Measurements from ENCODE around the gene KANSL1.

Gene KANSL1

GRCh38 chr17:46000292-46000691 is 192.9 kb downstream of the KANSL1 start:
- ATAC-seq = no peak
- no peak for TF ChIP-seq ISL1 (CRISPR knock-in tag; IDR thresholded peaks at IDR 0.05)
- TF ChIP-seq TOX (CRISPR knock-in tag; IDR thresholded peaks at IDR 0.05; ENCODE audit: borderline replicate concordance) = no peak
- TF ChIP-seq ZNF8 (CRISPR knock-in tag; IDR thresholded peaks at IDR 0.05) = no peak
- no peak for TF ChIP-seq ZNF70 (CRISPR knock-in tag; IDR thresholded peaks at IDR 0.05)
- TF ChIP-seq ZNF565 (CRISPR knock-in tag; conservative IDR thresholded peaks at IDR 0.05; ENCODE audit: low read depth) = no peak
- no peak for TF ChIP-seq ZC3H10 (CRISPR knock-in tag; IDR thresholded peaks at IDR 0.05)
- no peak for TF ChIP-seq ESRRG (CRISPR knock-in tag; IDR thresholded peaks at IDR 0.05)

- no peak for ATAC-seq
- no peak for TF ChIP-seq CREB5 (CRISPR knock-in tag; IDR thresholded peaks at IDR 0.05; ENCODE audit: low read depth)
These were observed 193.3 kb downstream of the KANSL1 start for GRCh38 chr17:45999900-46000290.

- TF ChIP-seq ARNTL (CRISPR knock-in tag; IDR thresholded peaks at IDR 0.05; ENCODE audit: borderline replicate concordance, low read depth) = no peak
- no peak for ATAC-seq
These were observed 194.0 kb downstream of the KANSL1 start, which contains the start of gene STH for GRCh38 chr17:45998987-45999899. Gene STH (plus strand): TSS chr17:45999250. CDS start chr17:45999280, 30 bp downstream.

GRCh38 chr17:45997624-45998023 is 195.6 kb downstream of the KANSL1 start:
- ATAC-seq = no peak
- TF ChIP-seq BACH2 (CRISPR knock-in tag; IDR thresholded peaks at IDR 0.05; ENCODE audit: borderline replicate concordance) (no peak), ZFP3 (CRISPR knock-in tag; IDR thresholded peaks at IDR 0.05) (no peak), CREB5 (CRISPR knock-in tag; IDR thresholded peaks at IDR 0.05; ENCODE audit: low read depth) (no peak), TCF4 (CRISPR knock-in tag; IDR thresholded peaks at IDR 0.05; ENCODE audit: borderline replicate concordance) (no peak), GLIS3 (CRISPR knock-in tag; IDR thresholded peaks at IDR 0.05) (no peak), ZNF565 (CRISPR knock-in tag; conservative IDR thresholded peaks at IDR 0.05; ENCODE audit: low read depth) (no peak), POU6F1 (CRISPR knock-in tag; IDR thresholded peaks at IDR 0.05; ENCODE audit: borderline replicate concordance, low read depth) (no peak)

- ATAC-seq = no peak
- TF ChIP-seq BACH2 (CRISPR knock-in tag; IDR thresholded peaks at IDR 0.05; ENCODE audit: borderline replicate concordance) = no peak
- no peak for TF ChIP-seq POU6F1 (CRISPR knock-in tag; IDR thresholded peaks at IDR 0.05; ENCODE audit: borderline replicate concordance, low read depth)
- TF ChIP-seq TSHZ2 (CRISPR knock-in tag; IDR thresholded peaks at IDR 0.05) = no peak
- no peak for TF ChIP-seq ARNTL (CRISPR knock-in tag; IDR thresholded peaks at IDR 0.05; ENCODE audit: borderline replicate concordance, low read depth)
- TF ChIP-seq CREB5 (CRISPR knock-in tag; IDR thresholded peaks at IDR 0.05; ENCODE audit: low read depth) = no peak
- no peak for TF ChIP-seq ZC3H10 (CRISPR knock-in tag; IDR thresholded peaks at IDR 0.05)
- TF ChIP-seq RARB (CRISPR knock-in tag; IDR thresholded peaks at IDR 0.05) = no peak
- TF ChIP-seq ISL1 (CRISPR knock-in tag; IDR thresholded peaks at IDR 0.05) = no peak
- TF ChIP-seq SNAI2 (CRISPR knock-in tag; IDR thresholded peaks at IDR 0.05) = no peak
- TF ChIP-seq ZNF8 (CRISPR knock-in tag; IDR thresholded peaks at IDR 0.05) = no peak
- TF ChIP-seq PATZ1 (CRISPR knock-in tag; IDR thresholded peaks at IDR 0.05; ENCODE audit: borderline replicate concordance) = no peak
- TF ChIP-seq ZFP30 (CRISPR knock-in tag; IDR thresholded peaks at IDR 0.05) = no peak
- TF ChIP-seq TCF4 (CRISPR knock-in tag; IDR thresholded peaks at IDR 0.05; ENCODE audit: borderline replicate concordance) = no peak
- TF ChIP-seq ESRRG (CRISPR knock-in tag; IDR thresholded peaks at IDR 0.05) = no peak
- no peak for TF ChIP-seq TOX (CRISPR knock-in tag; IDR thresholded peaks at IDR 0.05; ENCODE audit: borderline replicate concordance)
- TF ChIP-seq PPARA (CRISPR knock-in tag; IDR thresholded peaks at IDR 0.05; ENCODE audit: borderline replicate concordance) = no peak
- TF ChIP-seq ZFP3 (CRISPR knock-in tag; IDR thresholded peaks at IDR 0.05) = no peak
These were observed 196.1 kb downstream of the KANSL1 start for GRCh38 chr17:45997166-45997565.
